HG03342 (cell line): Measurements from ENCODE around the gene HTRA3.

ENCODE experiments used
- ATAC-seq: cut with Tn5 transposase; IDR thresholded peaks from one replicate; pipeline ENCODE4 v1.9.1; 2021; ENCODE audit warnings: mild to moderate bottlenecking, moderate library complexity; ENCODE audit not compliant: unreplicated experiment

HTRA3 gene

GRCh38 chr4:8306511-8307021 lies 37.0 kb downstream of the HTRA3 start:
- no peak for ATAC-seq

GRCh38 chr4:8307121-8307520 lies 37.6 kb downstream of the HTRA3 start:
- no peak for ATAC-seq

- ATAC-seq = no peak
Measured at GRCh38 chr4:8307714-8308113, 38.2 kb downstream of the HTRA3 start.

GRCh38 chr4:8308144-8308543 lies 38.6 kb downstream of the HTRA3 start:
- no peak for ATAC-seq

- ATAC-seq = no peak
Measured at GRCh38 chr4:8308856-8309771, 39.6 kb downstream of the HTRA3 start.

- no peak for ATAC-seq
Measured at GRCh38 chr4:8310306-8310705, 40.8 kb downstream of the HTRA3 start.

- no peak for ATAC-seq
Measured at GRCh38 chr4:8311101-8312068, 41.8 kb downstream of the HTRA3 start.

GRCh38 chr4:8312069-8312445 lies 42.5 kb downstream of the HTRA3 start:
- ATAC-seq = no peak

GRCh38 chr4:8312976-8313375 lies 43.4 kb downstream of the HTRA3 start:
- ATAC-seq = no peak

- no peak for ATAC-seq
Measured at GRCh38 chr4:8314691-8315255, 45.2 kb downstream of the HTRA3 start.

GRCh38 chr4:8315435-8316250 lies 46.1 kb downstream of the HTRA3 start:
- no peak for ATAC-seq

- ATAC-seq = no peak
Measured at GRCh38 chr4:8316251-8316771, 46.8 kb downstream of the HTRA3 start.

- no peak for ATAC-seq
Measured at GRCh38 chr4:8316911-8317351, 47.4 kb downstream of the HTRA3 start.

- ATAC-seq = no peak
Measured at GRCh38 chr4:8317474-8317873, 47.9 kb downstream of the HTRA3 start.

GRCh38 chr4:8318509-8318908 lies 49.0 kb downstream of the HTRA3 start:
- ATAC-seq = no peak

- no peak for ATAC-seq
Measured at GRCh38 chr4:8319061-8319460, 49.5 kb downstream of the HTRA3 start.

- no peak for ATAC-seq
Measured at GRCh38 chr4:8319731-8320385, 50.3 kb downstream of the HTRA3 start.

GRCh38 chr4:8320386-8320750 lies 50.8 kb downstream of the HTRA3 start:
- no peak for ATAC-seq

- ATAC-seq = no peak
Measured at GRCh38 chr4:8321220-8321619, 51.7 kb downstream of the HTRA3 start.
